AG09309 (cell line): ENCODE results near the gene ATOH8.

ENCODE experiments used
- DNase-seq: peaks from one replicate; pipeline ENCODE4 v3.0.0-alpha.2; 2010; ENCODE audit warnings: low read depth
- H3K4me3 ChIP-seq: 2 replicates; pipeline ENCODE4 v1.5.1; 2011; ENCODE audit warnings: mild to moderate bottlenecking, low read depth, low read length, moderate library complexity; ENCODE audit not compliant: control insufficient read depth
- CTCF ChIP-seq: IDR thresholded peaks from 2 replicates; pipeline ENCODE4 v1.5.1; 2011; ENCODE audit warnings: mild to moderate bottlenecking, low read depth, low read length, inconsistent platforms; ENCODE audit not compliant: insufficient read depth, control insufficient read depth; ENCODE audit errors: missing control alignments

Gene ATOH8

DNA sequence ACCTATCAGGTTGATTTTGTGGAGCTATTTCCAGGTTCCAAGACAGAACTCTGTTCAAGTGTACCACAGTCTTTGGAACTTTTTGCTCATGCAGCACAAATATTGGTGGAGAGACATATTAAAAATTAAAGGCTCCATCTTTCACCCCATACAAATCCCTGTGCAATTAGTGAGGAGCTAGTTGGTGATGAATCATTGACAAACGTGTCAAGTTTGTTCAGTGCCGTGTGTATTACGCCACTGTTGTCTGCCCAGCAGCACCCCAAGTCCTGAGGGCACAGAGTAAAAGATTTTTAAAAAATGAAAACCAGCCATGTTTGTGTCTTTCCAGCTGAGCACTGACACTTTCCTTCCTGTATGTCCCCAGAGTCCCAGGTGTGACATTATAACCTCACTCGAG, 9.3 kb downstream of the ATOH8 start:
- DNase-seq: no peak
- no peak for TF ChIP-seq CTCF
- no peak overlapping the region for H3K4me3 ChIP-seq

DNA sequence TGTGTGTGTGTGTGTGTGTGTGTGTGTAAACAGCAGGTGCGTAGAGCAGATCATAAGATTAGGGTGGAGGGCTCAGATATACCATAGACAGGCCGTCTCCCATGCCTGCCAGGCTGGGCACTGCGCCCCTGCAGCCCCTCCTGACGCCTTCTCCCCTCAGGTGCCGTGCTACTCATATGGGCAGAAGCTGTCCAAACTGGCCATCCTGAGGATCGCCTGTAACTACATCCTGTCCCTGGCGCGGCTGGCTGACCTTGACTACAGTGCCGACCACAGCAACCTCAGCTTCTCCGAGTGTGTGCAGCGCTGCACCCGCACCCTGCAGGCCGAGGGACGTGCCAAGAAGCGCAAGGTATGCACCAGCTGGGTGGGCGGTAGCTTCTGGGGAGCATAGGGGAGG, 10.0 kb downstream of the ATOH8 start:
- no peak for DNase-seq
- TF ChIP-seq CTCF: no peak
- no peak overlapping the region for H3K4me3 ChIP-seq

GRCh38 chr2:85765081-85765731, 11.4 kb downstream of the ATOH8 start:
- TF ChIP-seq CTCF: no peak
- no peak for DNase-seq
- no peak overlapping the region for H3K4me3 ChIP-seq

DNA sequence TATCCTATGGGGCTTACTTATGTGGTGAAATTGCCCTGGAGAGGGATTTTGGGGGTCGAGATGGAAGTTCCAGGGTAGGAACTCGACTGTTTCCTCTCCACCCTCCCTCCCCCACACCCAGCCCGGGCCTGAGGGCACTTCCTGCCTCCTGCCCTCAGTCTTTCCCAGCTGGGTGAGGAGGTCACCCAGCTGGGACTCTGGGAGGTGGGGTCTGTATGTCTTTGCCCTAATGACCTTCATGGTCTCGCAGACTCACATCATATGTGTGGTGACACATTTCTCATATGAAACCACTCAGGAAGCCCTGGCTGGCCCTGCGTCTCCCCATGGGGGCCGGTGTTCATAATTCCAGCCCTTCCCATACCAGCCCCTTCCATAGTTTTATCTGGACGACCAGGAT, 12.4 kb downstream of the ATOH8 start:
- DNase-seq: no peak
- no peak for TF ChIP-seq CTCF

DNA sequence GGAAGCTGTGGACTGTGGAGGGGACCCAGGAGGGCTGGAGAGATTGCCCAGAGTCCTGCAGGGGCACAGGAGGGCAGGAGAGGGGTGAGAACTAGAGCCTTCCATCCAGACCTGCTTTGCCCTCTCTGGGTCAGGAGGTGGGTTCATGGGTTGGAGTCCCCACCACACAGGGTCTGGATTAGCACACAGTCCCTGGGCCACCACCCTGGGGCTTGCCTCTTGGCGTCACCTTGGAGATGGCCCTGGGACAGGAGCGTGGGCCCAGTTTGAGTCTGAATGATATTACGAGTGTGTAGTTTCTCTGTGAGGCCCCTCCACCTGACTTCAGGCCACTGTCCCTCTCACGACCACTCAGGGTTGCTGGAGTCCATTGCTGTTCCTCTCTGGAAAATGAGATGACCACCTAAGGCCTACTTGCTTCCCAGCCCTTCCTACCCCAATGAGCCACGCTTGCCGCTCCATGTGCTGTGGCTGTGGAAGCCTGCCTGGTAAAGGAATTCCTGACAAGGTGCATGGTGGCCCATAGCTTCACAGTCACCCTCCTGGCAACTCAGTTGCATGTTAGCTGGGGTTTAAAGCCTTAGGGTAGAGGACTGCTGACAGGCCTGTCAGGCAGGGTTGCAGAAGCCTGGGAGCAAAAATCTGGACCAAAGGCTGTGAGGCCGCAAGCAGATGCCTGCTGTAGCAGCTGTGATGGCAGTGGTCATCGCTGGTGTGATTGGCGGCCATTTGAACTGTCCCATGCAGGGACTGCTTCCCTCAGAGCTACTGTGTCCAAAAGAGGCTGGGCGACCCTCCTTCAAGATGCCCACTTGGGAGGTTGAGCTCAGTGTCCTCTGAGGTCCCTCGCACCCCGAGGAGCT, 14.2 kb downstream of the ATOH8 start:
- DNase-seq: no peak
- TF ChIP-seq CTCF: no peak

More for the DNA sequence above, 12.4 kb downstream of the ATOH8 start:
- no peak overlapping the region for H3K4me3 ChIP-seq

GRCh38 chr2:85768713-85769112, 14.9 kb downstream of the ATOH8 start:
- no peak overlapping the region for H3K4me3 ChIP-seq
- TF ChIP-seq CTCF: no peak
- DNase-seq: no peak

More for the DNA sequence above, 14.2 kb downstream of the ATOH8 start:
- no peak overlapping the region for H3K4me3 ChIP-seq
